Bone marrow (tissue), 2 donors: ENCODE data around the gene SPNS1.

Experiments
- DNase-seq, 2 donors: peaks; one replicate each; lab custom pipeline; 2025; lab: John Stamatoyannopoulos, UW

SPNS1 gene

GRCh38 chr16:29029168-29029994 lies 54.8 kb downstream of the SPNS1 start:
- peak in 1 of 2 donors; percentile 87 for DNase-seq

GRCh38 chr16:29030086-29030840 lies 55.7 kb downstream of the SPNS1 start:
- DNase-seq: no peak
